Endodermal cell (in vitro differentiated cells): ENCODE measurements around the gene MAP7D2. TPM values are rescaled to one million over a fixed set of nuclear protein-coding genes. Genes with fewer than 3 reads are reported as not detected.

Experiments used
- DNase-seq: peaks from one replicate; pipeline ENCODE4 v3.0.0-alpha.2; 2017
- H3K27ac ChIP-seq: 2 replicates; pipeline ENCODE4 v1.5.1; 2013; ENCODE audit warnings: mild to moderate bottlenecking, low read depth, low read length, moderate library complexity
- H3K27me3 ChIP-seq: 2 replicates; pipeline ENCODE4 v1.6.1; 2013; ENCODE audit warnings: mild to moderate bottlenecking, low read length, moderate library complexity; ENCODE audit not compliant: insufficient read depth, control insufficient read depth, poor library complexity, severe bottlenecking
- H3K36me3 ChIP-seq: 2 replicates; pipeline ENCODE4 v1.7.0; 2013; ENCODE audit warnings: mild to moderate bottlenecking, low read length, moderate library complexity; ENCODE audit not compliant: control insufficient read depth, insufficient read depth
- H3K4me1 ChIP-seq: one replicate; pipeline ENCODE4 v1.7.0; 2013; ENCODE audit warnings: low read length; ENCODE audit not compliant: control insufficient read depth, insufficient read depth
- H3K4me3 ChIP-seq: 2 replicates; pipeline ENCODE4 v1.5.1; 2013; ENCODE audit warnings: mild to moderate bottlenecking, low read length, moderate library complexity
- H3K9ac ChIP-seq: 2 replicates; pipeline ENCODE4 v1.6.1; 2013; ENCODE audit warnings: mild to moderate bottlenecking, low read length, moderate library complexity; ENCODE audit not compliant: poor library complexity, severe bottlenecking; ENCODE audit errors: extremely low read depth
- H3K9me3 ChIP-seq: 2 replicates; pipeline ENCODE4 v1.6.1; 2013; ENCODE audit warnings: mild to moderate bottlenecking, low read length, moderate library complexity; ENCODE audit not compliant: control insufficient read depth
- H3K27ac Mint-ChIP-seq: 2 replicates; pipeline ENCODE4 v1.8.0; 2020; ENCODE audit warnings: mixed read lengths
- H3K27me3 Mint-ChIP-seq: 2 replicates; pipeline ENCODE4 v1.8.0; 2021; ENCODE audit warnings: mild to moderate bottlenecking, mixed read lengths; ENCODE audit not compliant: insufficient read depth
- H3K36me3 Mint-ChIP-seq: 2 replicates; pipeline ENCODE4 v1.8.0; 2020; ENCODE audit warnings: low read depth, mixed read lengths
- H3K4me1 Mint-ChIP-seq: 2 replicates; pipeline ENCODE4 v1.8.0; 2020; ENCODE audit warnings: mixed read lengths
- H3K4me3 Mint-ChIP-seq: 2 replicates; pipeline ENCODE4 v1.8.0; 2020; ENCODE audit warnings: mild to moderate bottlenecking, moderate library complexity, mixed read lengths
- H3K9me3 Mint-ChIP-seq: 2 replicates; pipeline ENCODE4 v1.8.0; 2020; ENCODE audit warnings: mild to moderate bottlenecking, mixed read lengths
- WGBS, 2 experiments: methylation state at CpG; one replicate each; pipeline versions ENCODE4 v1.1.5 to v1.1.7; 2013; ENCODE audit warnings: missing lambda C conversion rate in 2 of 2, mixed read lengths in 1 of 2; ENCODE audit not compliant: insufficient coverage in 1 of 2, insufficient read length in 1 of 2; 5-methylcytosine and 5-hydroxymethylcytosine counted together
- total RNA-seq, 2 donors: library from RNA; stranded (reverse); fragmentation: NEBNext Ultra II Directional in 1 of 2; extraction: Animal tissue kit (Norgen Biotek cat#: 25700) in 1 of 2; gene quantifications; 2 replicates in 1 of 2; 3 replicates in 1 of 2; pipeline ENCODE4 v1.2.1, GENCODE V29; 2021
- TF ChIP-seq, protein P1 (sequence below): fragments of 200-600 bp; sonication (generic); conservative IDR thresholded peaks from 2 replicates; pipeline ENCODE4 v1.5.0; 2021; ENCODE audit warnings: antibody characterized with exemption, mild to moderate bottlenecking

The MAP7D2 gene
- total RNA-seq, 2 donors from 2014 or later, result 1.5 to 1.9 TPM

DNA sequence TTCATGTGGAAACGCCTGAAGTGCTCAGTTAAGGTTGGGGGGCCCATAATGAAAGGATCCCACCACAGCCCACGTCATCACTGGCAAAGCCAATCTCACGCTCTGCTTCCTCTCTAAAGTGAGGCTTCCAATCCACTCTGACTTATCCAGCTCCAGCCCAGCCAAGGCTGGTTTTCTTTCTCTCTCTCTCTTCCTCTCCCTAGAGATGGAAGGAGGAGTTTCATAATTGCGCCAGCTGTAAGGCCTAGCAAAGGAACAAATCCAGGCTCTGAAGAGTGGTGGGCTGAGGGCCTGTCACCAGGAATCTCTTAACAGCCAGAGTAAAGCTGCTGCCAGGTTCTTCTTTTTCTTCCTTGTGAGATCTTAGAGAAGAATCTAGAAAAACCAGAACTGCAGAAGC lies 105.1 kb downstream of the MAP7D2 start:
- peaks cover 5% of the 10 kb centered on the region for H3K4me1 Mint-ChIP-seq
- DNase-seq, result no peak
- no peaks in the 10 kb centered on the region for H3K4me1 ChIP-seq
- no peak overlapping the region for H3K9ac ChIP-seq
- no peaks in the 10 kb centered on the region for H3K9me3 ChIP-seq
- no peak overlapping the region for H3K4me3 ChIP-seq
- no peaks in the 10 kb centered on the region for H3K36me3 ChIP-seq
- no peak overlapping the region for H3K27ac Mint-ChIP-seq
- H3K27me3 ChIP-seq, result no peaks in the 10 kb centered on the region
- H3K4me3 Mint-ChIP-seq, result no peak overlapping the region
- H3K27ac ChIP-seq, result no peak overlapping the region
- H3K36me3 Mint-ChIP-seq, result no peaks in the 10 kb centered on the region
- WGBS, 2 experiments, result 92% methylated on average over 2 of the region's 4 CpGs; no CpG with 5 or more reads in 1 of the 2 experiments
- H3K27me3 Mint-ChIP-seq, result no peaks in the 10 kb centered on the region
- TF ChIP-seq, protein P1, sequence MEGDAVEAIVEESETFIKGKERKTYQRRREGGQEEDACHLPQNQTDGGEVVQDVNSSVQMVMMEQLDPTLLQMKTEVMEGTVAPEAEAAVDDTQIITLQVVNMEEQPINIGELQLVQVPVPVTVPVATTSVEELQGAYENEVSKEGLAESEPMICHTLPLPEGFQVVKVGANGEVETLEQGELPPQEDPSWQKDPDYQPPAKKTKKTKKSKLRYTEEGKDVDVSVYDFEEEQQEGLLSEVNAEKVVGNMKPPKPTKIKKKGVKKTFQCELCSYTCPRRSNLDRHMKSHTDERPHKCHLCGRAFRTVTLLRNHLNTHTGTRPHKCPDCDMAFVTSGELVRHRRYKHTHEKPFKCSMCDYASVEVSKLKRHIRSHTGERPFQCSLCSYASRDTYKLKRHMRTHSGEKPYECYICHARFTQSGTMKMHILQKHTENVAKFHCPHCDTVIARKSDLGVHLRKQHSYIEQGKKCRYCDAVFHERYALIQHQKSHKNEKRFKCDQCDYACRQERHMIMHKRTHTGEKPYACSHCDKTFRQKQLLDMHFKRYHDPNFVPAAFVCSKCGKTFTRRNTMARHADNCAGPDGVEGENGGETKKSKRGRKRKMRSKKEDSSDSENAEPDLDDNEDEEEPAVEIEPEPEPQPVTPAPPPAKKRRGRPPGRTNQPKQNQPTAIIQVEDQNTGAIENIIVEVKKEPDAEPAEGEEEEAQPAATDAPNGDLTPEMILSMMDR, result no peak
- H3K9me3 Mint-ChIP-seq, result peaks cover 78% of the 10 kb centered on the region

DNA sequence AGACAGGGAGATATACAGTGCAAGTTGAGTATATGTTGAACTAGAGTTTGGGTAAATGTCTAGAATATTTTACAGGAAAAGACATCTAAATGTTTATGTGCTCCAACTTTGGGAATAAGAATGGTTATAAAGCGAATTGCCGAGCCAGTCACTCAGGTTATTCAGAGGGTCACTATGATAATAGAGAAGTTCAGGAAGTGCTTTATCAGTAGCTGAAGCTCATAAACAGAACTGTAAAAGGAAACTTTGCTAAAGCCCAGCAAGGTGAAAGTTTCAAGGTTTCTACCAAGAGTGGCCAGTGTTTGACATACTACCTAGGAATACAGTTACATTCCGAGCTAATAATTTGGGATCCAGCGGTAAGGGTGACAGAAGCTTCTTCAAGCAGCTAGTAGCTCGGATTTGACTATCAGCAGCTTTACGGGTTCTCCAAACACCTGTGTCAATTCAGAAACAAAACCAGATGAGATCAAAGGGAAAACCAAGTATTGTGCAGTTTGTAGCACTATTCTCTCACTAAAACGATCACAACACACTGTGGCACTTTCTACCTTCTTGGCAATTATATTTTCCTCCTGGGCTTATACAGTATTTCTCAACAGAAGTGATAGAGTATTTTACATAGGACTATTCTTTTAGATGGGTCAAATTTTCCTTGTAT lies 108.6 kb downstream of the MAP7D2 start:
- H3K9me3 Mint-ChIP-seq, result peaks cover 66% of the 10 kb centered on the region
- WGBS, 2 experiments, result 91 to 92% methylated on average over 4 to 6 of the region's 7 CpGs
- no peak overlapping the region for H3K27ac ChIP-seq

DNA sequence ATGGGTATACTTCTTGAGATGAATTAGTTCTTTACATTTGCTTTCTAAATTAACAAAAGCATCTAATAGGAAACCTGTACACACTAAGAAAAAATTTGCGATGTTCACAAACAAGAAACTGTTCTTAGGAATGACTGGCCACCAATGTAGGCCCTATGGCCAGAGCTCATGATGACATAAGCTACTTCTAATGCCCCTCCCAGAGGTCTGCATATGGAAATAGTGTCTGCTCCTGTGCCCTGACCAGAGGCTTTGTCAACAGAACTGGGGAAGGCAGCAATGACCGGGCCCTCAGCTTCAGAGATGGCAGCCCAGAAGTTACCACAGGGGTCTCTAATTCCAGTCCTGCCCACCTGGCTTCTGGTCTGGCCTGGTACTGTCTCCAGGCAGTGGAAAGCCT lies 110.8 kb downstream of the MAP7D2 start:
- H3K27me3 ChIP-seq, result no peaks in the 10 kb centered on the region
- TF ChIP-seq, protein P1, result no peak
- no peaks in the 10 kb centered on the region for H3K36me3 ChIP-seq
- H3K4me3 ChIP-seq, result no peak overlapping the region
- H3K4me1 Mint-ChIP-seq, result peaks cover 5% of the 10 kb centered on the region
- peaks cover 61% of the 10 kb centered on the region for H3K9me3 Mint-ChIP-seq
- H3K36me3 Mint-ChIP-seq, result no peaks in the 10 kb centered on the region
- no peak overlapping the region for H3K9ac ChIP-seq
- no peak for DNase-seq
- no peak overlapping the region for H3K27ac Mint-ChIP-seq
- no peaks in the 10 kb centered on the region for H3K9me3 ChIP-seq
- H3K27ac ChIP-seq, result no peak overlapping the region
- H3K4me1 ChIP-seq, result no peaks in the 10 kb centered on the region
- H3K4me3 Mint-ChIP-seq, result no peak overlapping the region
- 95% methylated on average over 2 of the region's 2 CpGs; no CpG with 5 or more reads in 1 of the 2 experiments for WGBS, 2 experiments
- no peaks in the 10 kb centered on the region for H3K27me3 Mint-ChIP-seq

More for the DNA sequence above, 108.6 kb downstream of the MAP7D2 start:
- H3K36me3 ChIP-seq, result no peaks in the 10 kb centered on the region
- no peak overlapping the region for H3K4me3 ChIP-seq
- Mint-ChIP-seq H3K27ac (no peak overlapping the region), H3K36me3 (no peaks in the 10 kb centered on the region), H3K27me3 (no peaks in the 10 kb centered on the region), H3K4me3 (no peak overlapping the region), H3K4me1 (peaks cover 5% of the 10 kb centered on the region)
- no peak overlapping the region for H3K9ac ChIP-seq
- no peaks in the 10 kb centered on the region for H3K27me3 ChIP-seq
- H3K9me3 ChIP-seq, result no peaks in the 10 kb centered on the region
- no peaks in the 10 kb centered on the region for H3K4me1 ChIP-seq
- no peak for DNase-seq
- TF ChIP-seq, protein P1, result no peak
